Esophagus squamous epithelium (tissue), 4 donors: ENCODE results near the gene LMOD1.

ENCODE experiments used
- POLR2A ChIP-seq, 4 donors: fragments of 450-650 bp; IDR thresholded peaks; one replicate each; pipeline ENCODE4 v1.6.1; 2017; ENCODE audit warnings: antibody characterized with exemption in 4 of 4, mild to moderate bottlenecking in 4 of 4, moderate library complexity in 3 of 4
- TF ChIP-seq, protein P1 (sequence below), 6 experiments: fragments of 450-650 bp in 4 of 6; fragments of 200-600 bp in 2 of 6; sonication (generic) in 2 of 6; IDR thresholded peaks; one replicate each; pipeline ENCODE4 v1.5.1; 2016 to 2019; ENCODE audit warnings: antibody characterized with exemption in 6 of 6, mild to moderate bottlenecking in 4 of 6, moderate library complexity in 4 of 6

DNA sequence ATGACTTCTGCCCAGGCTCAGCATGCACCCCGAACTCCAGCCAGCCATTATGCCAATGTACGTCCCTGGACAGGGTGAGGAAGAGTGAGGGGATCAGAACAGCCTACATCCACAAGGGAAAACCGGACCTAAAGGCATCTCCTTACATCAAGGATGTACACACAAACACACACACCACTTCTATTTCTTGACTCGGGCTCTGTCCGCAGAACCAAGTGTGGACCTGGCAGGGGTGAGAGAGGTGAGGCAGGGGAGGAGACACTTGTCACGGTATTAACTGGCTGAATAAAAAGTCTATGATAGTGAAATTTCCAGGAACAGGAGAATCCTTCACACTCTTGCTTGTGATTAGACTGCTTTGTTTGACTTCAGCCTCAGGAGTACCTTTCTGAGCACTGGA lies 2.3 kb downstream of the LMOD1 start:
- no peak for TF ChIP-seq POLR2A (IDR thresholded peaks at IDR 0.05)
- TF ChIP-seq, protein P1, sequence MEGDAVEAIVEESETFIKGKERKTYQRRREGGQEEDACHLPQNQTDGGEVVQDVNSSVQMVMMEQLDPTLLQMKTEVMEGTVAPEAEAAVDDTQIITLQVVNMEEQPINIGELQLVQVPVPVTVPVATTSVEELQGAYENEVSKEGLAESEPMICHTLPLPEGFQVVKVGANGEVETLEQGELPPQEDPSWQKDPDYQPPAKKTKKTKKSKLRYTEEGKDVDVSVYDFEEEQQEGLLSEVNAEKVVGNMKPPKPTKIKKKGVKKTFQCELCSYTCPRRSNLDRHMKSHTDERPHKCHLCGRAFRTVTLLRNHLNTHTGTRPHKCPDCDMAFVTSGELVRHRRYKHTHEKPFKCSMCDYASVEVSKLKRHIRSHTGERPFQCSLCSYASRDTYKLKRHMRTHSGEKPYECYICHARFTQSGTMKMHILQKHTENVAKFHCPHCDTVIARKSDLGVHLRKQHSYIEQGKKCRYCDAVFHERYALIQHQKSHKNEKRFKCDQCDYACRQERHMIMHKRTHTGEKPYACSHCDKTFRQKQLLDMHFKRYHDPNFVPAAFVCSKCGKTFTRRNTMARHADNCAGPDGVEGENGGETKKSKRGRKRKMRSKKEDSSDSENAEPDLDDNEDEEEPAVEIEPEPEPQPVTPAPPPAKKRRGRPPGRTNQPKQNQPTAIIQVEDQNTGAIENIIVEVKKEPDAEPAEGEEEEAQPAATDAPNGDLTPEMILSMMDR (IDR thresholded peaks at IDR 0.05), result no peak
